SKM-1 (cell line): ENCODE data around the gene NOTCH1.

Source experiments
- DNase-seq: peaks from one replicate; lab custom pipeline; 2025; ENCODE audit not compliant: unreplicated experiment; lab: John Stamatoyannopoulos, UW

Gene NOTCH1

DNA sequence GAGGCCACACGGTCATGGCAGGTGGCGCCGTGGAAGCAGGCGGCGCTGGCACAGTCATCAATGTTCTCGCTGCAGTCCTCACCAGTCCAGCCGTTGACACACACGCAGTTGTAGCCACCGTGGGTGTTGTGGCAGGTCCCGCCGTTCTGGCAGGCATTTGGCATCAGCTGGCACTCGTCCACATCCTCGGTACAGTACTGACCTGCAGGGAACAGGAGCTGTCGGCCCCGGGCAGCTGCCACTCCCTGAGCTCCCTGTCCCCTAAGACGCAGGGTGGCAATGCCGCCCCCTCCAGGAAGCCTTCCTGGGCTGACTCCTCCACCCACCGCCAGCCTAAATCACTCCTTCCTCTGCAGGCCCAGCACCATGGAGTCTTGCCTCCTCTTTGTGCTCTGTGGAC lies 27.2 kb downstream of the NOTCH1 start:
- no peak for DNase-seq

DNA sequence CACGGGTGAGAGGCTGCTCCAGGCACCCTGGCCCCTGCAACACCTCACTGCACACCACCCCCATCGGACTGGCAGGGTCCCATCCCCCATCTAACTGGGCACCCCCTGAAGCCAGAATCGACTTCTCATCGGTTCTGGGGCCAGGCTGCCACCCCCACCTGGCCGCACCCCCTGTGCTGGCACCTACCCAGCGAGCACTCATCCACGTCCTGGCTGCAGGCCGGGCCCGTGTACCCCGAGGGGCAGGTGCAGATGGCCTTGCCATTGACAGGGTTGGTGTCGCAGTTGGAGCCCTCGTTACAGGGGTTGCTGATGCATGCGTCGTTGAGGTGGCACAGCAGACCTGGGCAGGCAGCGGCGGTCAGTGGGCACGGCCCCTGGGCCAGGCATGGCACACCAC lies 27.9 kb downstream of the NOTCH1 start:
- no peak for DNase-seq

DNA sequence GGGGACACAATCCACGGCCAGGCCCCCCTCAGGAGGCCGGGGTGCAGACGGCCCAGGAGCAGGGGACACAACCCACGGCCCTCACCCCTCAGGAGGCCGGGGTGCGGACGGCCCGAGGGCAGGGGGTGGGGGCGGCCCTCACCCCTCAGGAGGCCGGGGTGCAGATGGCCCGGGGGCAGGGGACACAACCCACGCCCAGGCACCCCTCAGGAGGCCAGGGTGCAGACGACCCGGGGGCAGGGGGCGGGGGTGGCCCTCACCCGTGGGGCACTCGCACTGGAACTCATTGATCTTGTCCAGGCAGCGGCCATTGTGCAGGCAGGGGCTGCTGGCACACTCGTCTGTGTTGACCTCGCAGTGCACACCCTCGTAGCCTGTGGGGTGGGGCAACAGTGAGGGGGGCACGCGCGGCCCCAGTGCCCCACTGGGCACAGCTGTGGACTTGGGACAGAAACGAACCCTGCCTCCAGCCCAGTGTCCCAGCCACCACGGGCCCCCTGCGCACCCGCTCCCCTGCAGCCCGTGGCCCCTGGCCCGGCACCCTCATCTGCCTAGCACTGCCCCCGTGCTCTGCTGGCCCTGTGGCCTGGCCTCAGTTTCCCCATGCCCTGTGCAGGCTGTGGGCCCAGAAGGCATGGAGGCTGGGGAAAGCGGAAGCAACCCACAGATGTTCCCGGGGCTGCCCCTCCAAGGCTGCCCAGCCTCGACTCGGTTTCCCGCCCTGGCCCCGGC lies 28.7 kb downstream of the NOTCH1 start:
- DNase-seq: no peak

DNA sequence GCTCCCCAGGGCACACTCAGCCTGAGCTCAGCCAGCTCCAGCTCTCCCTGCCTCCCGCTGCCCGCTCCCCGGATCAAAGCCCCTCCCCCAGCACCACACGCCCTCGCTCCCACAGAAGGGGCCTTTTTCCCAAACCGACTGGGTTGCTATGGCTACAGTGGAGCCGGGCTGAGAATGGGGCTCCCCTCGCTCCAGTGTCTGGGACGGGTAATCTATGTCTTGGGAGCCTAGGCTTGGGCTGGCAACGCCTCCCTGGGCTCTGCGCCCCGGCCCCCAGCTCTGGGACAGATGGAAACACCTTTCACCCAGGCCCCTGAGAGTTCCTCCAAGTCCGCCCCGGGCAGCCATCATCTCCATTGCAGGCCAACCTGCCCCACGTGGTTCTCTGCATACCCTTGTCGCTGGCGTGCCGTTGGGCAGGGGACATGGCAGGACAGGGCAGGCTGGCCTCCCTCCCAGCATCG lies 29.6 kb downstream of the NOTCH1 start:
- DNase-seq: no peak

DNA sequence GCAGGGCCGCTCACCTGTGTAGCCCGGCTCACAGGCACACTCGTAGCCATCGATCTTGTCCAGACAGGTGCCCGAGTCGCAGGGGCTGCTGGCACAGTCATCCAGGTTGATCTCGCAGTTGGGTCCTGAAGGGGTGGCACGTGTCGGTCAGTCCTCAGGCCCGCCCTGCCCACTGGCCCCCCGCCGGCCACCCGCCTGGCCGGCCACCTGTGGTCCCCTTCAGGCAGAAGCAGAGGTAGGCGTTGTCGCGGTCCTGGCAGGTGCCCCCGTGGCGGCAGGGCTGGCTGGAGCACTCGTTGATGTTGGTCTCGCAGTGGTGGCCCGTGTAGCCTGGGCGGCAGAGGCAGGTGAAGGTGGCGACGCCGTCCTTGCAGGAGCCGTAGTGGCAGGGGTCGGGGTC lies 30.6 kb downstream of the NOTCH1 start:
- no peak for DNase-seq

DNA sequence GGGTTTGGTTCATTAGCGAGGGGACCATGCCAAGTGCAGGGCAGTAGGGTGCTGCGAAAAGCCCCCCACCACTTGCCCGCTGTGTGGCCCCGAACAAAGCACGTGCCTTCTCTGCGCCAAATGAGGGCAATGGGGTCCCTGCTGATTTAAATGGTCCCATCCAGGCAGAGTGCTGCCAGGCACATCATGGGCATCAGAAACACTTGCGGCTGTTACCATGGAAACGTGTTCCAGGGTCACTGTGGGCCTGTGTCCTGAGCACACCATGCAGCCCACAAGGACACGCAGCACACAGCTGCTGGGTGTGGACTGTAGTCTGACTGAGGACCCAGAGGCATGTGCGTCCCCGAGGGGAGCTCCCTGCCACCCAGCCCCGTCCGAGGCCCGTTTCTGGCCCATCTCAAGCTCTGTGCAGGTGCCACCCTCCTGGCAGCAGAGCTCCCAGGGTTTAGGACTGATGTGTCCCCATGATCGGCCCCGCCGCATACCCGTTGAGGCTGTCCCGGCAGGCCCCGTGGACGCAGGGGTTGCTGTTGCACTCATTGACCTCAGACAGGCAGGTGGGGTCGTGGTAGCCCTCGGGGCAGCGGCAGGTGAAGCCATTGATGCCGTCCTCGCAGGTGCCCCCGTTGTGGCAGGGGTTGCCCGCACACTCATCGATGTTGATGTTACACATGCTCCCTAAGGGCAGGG lies 31.7 kb downstream of the NOTCH1 start:
- no peak for DNase-seq

DNA sequence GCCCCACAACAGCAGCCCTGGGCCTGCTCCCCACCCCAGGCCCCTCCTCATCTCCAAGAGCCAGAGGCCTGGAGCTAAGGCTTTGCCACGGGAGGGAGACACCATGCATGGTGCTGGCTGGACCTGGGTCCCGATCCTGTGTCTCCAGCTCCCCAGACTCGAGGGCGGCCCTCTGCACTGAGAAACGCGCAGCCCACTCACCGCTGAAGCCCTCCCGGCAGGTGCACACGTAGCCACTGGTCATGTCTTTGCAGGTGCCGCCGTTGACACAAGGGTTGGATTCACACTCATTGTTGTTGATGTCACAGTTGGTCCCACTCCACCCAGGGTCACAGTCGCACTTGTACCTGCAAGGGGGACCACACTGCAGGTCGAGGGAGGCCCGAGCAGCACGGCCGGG lies 32.7 kb downstream of the NOTCH1 start:
- DNase-seq: no peak

DNA sequence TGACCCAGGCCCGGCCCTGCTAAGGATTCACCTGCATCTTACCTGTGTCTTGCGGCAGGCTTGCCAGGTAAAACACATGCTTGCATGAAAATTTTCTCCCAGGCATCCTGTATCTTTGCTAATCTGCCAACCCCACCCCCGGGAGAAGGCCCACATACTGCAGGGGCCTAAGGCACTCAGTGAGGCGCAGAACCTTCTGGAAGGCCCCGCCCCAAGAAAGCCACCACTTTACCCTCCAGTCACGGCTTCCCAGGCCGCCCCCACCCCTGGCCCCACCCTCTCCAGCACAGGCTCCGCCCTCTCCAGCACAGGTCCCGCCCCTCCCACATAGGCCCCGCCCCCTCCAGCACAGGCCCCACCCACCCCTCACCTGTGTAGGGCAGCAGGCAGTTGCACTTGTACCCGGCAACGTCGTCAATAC lies 33.2 kb downstream of the NOTCH1 start:
- DNase-seq: no peak

DNA sequence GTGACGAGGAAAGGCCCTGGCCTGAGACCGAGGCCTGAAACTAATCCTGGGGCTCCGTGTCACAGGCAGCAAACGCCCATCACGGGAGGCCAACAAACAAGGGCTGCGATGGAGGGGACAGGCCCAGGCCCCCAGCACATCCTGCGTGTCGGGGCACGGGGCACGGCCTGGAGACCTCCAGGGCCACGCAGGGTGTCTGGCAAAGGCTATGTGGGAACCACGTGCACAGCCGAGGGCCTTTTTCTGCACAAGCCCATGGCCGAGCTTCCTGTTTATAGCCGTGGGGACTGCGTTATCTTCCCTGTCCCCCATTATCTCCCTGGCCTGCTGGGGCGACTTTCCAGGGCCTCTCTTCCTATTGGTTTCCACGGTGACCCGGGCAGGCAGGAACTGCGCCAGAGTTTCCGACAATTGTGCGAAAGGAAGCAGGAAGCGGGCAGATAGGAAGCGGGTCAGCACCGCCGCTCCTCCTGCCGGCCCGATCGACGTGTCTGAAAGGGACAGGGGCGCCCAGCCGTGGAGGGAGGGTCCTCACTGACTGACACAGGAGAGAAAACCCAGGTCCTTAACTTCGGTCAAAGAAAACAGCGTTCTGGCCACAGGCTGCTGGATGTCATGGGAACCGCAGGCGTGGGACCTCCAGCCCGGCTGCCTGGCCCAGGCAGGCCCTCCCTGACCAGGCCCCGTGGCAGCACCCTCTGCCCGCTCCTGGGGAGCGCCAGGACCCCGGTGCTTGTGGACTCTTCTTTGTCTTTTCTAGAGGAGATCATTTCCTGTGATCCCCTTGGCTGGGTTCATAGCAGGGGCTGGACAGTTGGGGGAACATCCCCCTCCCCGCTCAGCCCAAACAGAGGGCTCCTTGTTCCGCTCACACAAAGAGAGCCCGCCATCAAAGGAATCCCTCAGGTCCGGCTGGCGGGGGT lies 33.9 kb downstream of the NOTCH1 start:
- no peak for DNase-seq

DNA sequence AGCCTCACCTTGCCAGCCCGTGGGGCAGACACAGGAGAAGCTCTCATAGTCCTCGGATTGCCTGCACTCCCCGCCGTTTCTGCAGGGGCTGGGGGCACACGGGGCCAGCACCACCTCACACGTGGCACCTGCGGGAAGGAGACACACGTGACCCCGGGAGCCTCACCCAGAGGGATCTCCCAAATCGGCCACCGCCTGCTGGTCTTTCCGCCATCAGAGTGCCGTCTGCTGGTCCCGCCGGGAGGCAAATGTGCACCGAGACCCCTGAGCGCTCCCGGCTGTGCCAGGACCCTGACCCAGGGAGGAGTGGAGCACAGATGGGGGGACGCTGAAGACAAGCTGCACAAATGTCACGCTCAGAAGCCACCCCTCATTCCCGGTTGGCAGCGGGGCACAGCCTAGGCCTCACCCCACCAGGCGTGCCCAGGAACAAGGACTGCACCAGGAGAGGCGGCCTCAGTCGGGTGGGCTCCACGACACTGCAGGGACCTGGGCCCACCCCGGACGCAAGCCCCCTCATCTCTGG lies 34.6 kb downstream of the NOTCH1 start:
- DNase-seq: no peak

DNA sequence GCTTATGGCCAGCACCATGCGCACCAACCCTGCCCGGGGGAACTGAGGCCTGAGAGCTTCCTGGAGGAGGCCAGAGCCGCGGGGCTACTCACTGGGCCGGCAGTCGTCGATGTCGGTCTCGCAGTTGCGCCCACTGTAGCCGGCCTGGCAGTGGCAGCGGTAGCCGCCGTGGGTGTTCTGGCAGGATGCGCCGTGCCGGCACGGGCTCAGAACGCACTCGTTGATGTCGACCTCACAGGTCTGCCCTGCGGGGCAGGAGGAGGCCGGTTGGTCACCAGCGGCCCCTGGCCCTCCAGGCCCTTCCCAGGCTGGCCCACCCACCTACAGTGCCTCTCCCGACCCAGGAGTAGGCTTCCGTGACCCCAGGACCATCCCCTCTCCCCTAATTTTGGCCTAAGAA lies 35.3 kb downstream of the NOTCH1 start:
- DNase-seq: no peak

DNA sequence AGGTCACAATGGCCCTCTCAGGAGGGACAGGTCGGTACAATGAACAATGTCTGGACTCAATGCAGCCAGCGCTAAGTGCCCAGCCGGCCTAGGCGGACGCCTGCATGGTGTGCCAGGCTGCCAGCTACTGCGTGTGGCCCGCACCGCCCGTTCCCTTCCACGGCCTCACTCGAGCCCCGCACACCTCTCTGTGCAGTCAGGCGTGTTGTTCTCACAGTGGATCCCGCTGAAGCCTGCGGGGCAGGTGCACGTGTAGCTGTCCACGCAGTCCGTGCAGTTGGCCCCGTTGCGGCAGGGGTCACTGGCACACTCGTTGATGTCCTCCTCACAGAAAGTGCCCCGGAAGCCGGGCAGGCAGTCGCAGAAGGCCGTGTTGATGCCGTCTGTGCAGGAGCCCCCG lies 36.3 kb downstream of the NOTCH1 start:
- DNase-seq: no peak

DNA sequence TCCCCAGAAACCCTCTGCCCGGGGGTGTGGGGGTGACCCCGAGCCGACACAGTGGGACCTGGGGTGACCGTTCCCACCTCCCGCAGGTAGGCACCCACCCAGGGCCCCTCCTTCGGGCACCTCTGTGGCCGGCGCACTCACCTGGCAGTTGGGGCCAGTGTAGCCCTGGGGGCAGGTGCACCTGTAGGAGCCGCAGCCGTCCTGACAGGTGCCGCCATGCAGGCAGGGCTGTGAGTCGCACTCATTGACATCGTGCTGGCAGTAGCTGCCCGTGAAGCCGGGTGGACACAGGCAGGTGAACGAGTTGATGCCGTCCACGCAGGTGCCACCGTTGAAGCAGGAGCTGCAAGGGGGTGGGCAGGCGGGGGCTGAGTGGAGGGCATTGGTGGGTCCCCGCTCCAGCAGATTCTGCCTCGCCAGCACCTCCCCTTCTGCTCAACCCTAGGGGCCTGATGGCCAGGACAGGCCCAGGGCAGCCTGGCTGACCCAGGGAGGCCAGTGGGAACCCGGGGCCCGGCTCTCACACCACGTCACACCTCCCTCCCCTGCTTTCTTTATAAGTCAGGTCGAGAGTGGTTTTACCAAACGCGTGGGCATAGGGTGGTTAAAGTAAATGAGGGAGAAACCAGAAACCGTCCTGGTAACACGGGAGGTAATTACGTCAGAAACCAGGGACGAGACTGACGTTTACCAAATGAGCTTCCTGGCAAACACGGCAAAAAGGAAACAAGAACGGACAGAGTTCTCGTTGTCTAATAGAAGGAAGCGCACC lies 36.9 kb downstream of the NOTCH1 start:
- DNase-seq: no peak

DNA sequence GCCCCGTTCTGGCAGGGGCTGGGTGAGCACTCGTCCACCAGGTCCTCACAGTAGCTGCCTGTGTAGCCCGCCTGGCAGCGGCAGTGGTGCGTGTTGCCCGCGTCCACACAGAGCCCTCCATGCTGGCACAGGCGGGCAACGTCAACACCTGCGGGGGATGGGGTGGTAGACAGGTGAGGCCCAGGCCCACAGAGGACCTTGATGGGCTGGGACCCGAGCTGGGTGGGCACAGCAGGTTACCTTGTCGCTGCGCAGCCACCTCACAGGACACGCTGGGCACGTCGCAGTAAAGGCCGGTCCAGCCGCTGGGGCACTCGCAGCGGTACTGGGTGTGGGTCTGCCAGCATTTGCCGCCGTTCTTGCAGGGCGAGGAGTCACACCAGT lies 37.9 kb downstream of the NOTCH1 start:
- no peak for DNase-seq

DNA sequence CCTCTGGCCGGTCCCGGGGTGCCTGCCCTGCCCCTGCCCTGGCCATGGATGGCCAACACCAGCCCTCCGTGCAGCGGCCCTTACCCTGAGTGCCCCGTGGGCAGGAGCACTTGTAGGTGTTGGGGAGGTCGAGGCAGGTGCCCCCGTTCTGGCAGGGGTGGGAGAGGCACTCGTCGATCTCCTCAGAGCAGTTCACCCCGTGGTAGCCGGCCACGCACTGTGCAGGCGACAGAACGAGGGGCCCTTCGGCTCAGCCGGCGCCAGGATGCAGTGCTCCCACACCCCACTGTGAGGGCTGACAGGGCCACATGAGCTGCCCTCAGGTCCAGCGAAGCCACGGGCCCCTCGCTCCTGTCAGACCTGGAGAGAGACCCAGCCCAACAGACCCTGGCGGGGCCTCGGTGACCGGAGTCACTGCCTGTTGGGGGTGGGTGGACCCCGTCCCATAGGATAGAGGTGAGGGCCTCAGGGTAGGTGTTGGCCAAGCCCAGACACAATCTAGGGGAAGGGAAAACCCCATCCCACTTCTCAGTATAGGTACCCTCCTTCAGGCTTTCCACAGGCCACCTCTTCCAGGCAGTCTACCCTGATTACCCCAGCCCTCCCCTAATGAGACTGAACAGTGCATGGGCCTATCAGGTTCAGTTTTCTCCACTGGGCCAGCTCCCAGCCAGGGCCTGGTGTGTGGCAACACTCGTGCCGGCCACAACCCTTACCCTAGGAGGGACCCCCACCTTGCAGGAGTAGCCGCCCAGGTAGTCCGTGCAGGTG lies 38.4 kb downstream of the NOTCH1 start:
- no peak for DNase-seq

DNA sequence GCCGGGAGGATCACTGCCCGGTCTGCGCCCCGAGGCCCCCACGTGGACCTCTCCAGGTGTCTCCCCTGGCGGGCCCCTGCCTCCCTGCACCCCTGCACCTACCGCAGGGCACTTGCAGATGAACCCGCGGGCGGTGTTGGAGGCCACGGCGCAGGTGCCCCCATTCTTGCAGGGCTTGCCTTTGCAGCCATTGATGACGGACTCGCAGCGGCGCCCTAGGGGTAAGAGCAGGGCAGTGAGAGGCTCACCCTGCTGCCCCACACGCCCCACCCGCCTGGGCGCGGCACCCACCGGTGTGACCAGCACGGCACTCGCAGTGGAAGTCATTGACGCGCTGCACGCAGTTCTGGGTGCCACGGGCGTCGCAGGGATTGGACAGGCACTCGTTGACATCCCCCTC lies 39.4 kb downstream of the NOTCH1 start:
- DNase-seq: no peak

DNA sequence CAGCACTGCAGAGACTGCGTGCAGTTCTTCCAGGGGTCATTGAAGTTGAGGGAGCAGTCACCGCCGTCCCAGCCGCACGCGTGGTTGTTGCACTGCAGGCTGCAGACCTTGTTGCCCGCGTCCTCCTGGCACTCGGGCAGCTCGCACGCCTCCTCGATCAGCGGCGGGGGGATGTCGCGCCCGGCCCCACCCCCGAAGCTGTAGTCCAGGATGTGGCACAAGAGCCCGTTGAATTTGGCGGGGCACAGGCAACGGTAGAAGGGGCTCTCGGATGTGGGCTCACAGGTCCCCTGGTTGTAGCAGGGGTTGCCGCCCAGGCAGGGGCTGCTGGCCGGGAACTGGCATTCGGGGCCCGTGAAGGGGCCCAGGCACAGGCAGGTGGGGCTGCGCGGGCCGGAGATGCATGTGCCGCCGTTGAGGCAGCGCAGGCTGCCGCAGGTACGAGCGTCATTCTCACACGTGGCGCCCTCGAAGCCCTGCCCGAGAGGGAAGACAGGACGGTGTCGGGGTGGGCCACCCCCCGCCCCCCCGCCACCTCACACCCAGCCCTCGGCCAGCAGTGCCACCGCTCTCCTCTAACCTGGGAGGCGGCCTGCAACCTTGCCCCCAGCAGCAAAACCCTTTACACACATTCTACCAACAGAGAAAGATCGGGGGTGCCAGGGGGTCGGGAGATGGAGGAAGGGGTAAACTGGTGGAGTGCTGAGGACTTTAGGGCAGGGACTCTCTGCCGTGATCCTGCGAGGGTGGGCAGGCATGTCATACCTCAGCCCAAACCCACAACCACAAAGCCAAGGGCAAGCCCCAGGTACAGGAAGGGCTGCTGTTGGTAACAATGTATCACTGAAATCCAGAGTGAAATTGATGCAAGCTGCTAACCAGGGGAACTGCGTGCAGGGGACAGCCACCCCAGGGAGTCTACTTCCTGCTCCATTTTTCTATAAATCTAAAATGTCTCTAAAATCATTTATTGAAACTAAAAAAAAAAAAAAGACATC lies 40.1 kb downstream of the NOTCH1 start:
- DNase-seq: no peak

DNA sequence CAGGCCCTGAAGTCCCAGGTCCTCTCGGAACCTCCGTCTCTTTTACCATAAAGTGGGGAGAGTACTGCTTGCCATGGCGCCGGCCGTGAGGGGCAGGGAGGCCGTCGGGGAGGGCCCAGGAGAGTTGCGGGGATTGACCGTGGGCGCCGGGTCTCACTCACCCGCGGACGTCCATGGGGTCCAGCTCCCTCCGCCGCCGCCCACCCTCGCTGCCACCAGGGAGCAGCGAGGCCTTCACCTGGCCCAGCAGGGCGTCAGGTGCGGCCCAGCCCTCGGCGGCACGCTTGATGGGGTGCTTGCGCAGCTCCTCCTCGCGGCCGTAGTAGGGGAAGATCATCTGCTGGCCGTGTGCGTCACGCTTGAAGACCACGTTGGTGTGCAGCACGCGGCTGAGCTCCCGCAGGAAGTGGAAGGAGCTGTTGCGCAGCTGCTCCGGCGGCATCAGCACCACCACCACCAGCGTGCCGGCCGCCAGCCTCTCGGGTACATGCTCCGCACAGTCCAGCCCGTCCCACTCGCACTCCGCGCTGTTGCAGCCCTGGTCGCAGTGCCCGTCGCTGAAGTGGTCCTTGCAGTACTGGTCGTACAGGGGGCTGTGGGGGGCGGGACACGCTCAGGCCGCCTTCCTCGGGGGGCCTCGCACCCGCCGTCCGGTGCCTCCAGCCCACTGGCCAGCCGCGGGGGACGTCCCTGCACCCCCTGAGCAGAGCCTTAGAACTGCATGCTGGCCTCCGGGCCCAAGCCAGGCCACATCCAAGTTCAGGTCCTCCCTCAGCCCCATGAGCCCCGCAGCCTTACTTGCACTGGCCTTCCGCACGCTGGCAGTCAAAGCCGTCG lies 41.1 kb downstream of the NOTCH1 start:
- no peak for DNase-seq
